ENCODE data around the gene LAMC3. TPM values are rescaled to one million over a fixed set of nuclear protein-coding genes. Genes with fewer than 3 reads are reported as not detected.
A peak's percentile ranks its signal among the peaks of the same experiment; 100 is the strongest.

The LAMC3 gene
- total and polyA plus RNA-seq, 4 donors: 14.4 to 24.1 (median 17.8) TPM

DNA sequence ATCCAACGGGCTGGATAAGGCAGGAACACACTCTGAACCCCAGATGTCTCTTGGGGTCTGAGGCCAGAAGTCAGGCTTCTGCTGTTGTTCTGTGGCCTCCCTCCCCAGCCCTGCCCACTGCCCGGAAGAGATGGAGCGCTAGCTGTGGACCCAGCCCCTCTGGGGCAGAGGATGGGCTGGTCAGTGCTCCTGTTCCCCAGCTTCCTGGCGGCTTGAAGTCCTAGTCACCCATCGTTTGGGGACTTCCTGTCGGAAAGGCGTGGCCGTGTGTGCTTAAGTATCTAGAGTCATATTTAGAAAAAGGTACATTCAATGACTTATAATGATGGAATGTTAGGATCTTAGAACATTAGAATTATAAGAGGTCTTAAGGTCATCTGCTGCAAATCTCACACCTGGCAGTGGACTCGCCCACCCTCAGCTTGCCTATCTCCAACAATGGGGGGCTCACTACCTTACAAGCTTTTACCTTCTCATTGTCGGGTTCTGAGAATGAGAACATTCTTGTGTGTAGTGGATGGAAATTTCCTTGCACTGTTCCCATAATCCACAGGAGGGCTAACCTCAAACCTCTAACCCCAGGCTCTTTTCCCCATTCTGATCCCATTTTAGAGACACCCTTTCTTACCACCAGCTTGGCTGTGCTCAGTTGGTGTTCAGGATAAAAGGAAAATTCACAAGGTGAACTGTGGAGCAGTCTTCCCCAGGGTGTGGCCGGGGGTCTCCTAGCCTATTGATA lies 74.0 kb downstream of the LAMC3 start:
- Histone ChIP-seq H3K27me3 (ENCODE audit: control insufficient read depth, insufficient read depth, low read length) (peaks cover 10% of the 10 kb centered on the region), H3K4me3 (ENCODE audit: low read depth, low read length) (no peak overlapping the region), H3K27ac (ENCODE audit: low read depth, low read length) (no peak overlapping the region), H3K9me3 (ENCODE audit: control insufficient read depth, insufficient read depth, low read length) (no peaks in the 10 kb centered on the region), H3K4me1 (ENCODE audit: control insufficient read depth, insufficient read depth, low read length) (no peaks in the 10 kb centered on the region), H3K36me3 (ENCODE audit: control insufficient read depth, insufficient read depth, low read length) (no peaks in the 10 kb centered on the region)
- 85% methylated on average over 4 of the region's 11 CpGs for WGBS (ENCODE audit: insufficient coverage)
- DNase-seq (ENCODE audit: low read depth in 4 of 6, low spot score in 6 of 6): no peak

DNA sequence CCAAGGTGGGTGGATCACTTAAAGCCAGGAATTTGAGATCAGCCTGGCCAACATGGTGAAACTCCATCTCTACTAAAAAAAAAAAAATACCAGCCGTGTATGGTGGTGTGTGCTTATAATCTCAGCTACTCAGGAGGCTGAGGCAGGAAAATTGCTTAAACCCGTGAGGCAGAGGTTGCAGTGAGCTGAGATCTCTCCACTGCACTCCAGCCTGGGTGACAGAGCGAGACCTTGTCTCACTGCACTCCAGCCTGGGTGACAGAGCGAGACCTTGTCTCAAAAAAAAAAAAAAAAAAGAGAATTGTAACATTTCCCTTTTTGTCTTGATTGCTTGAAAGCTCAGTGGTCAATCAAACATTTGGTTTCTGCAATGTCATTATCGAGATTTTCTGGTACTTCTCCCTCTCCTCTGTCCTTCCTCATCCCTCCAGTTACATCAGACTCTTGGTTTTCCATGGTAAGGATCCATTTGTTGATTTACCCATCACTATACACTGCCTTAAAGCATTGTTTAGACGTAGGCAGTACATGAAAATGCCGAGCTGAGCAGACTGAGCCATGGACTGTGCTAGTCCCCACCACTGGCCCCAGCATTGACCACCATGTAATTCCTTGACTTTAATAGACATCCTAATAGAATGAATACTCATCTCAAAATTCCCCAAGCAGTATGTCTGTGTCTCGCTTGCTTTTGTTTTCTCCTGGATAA lies 75.8 kb downstream of the LAMC3 start:
- DNase-seq (ENCODE audit: low read depth in 4 of 6, low spot score in 6 of 6): no peak
- H3K4me3 ChIP-seq (ENCODE audit: low read depth, low read length): no peak overlapping the region
- no peaks in the 10 kb centered on the region for H3K9me3 ChIP-seq (ENCODE audit: control insufficient read depth, insufficient read depth, low read length)
- no peak overlapping the region for H3K27ac ChIP-seq (ENCODE audit: low read depth, low read length)
- H3K27me3 ChIP-seq (ENCODE audit: control insufficient read depth, insufficient read depth, low read length): peaks cover 10% of the 10 kb centered on the region
- H3K4me1 ChIP-seq (ENCODE audit: control insufficient read depth, insufficient read depth, low read length): no peaks in the 10 kb centered on the region
- 76% methylated on average over 5 of the region's 8 CpGs for WGBS (ENCODE audit: insufficient coverage)
- no peaks in the 10 kb centered on the region for H3K36me3 ChIP-seq (ENCODE audit: control insufficient read depth, insufficient read depth, low read length)

DNA sequence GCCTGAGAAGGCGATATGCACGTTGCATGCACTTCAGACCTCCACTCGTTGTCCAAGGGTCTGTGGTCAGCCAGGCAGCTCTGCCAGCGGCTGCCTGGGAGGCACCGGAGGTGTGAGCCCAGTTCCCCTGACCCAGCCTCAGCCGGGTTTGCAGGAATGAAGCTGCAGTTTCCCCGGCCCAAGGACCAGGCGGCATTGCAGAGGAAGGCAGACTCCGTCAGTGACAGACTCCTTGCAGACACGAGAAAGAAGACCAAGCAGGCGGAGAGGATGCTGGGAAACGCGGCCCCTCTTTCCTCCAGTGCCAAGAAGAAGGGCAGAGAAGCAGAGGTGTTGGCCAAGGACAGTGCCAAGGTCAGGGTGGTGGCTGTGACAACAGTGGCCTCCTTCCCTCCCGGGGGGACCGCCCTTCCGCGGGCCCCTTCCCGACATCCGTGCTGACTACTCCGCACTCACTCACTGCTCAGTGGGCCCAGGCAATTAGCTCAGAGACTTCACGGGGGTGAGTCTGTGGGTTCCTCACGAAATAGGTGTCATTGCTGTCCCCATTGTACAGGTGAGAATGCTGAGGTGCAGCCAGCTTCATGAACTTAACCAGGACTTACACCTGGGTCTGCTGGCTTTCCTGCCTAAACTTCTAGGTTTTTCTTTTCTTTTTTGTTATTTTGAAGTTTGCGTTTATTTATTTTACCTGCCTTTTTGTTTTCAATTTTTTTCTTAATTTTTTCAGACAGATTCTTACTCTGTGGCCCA lies 76.6 kb downstream of the LAMC3 start:
- Histone ChIP-seq H3K4me1 (ENCODE audit: control insufficient read depth, insufficient read depth, low read length) (no peaks in the 10 kb centered on the region), H3K27ac (ENCODE audit: low read depth, low read length) (no peak overlapping the region), H3K36me3 (ENCODE audit: control insufficient read depth, insufficient read depth, low read length) (no peaks in the 10 kb centered on the region), H3K27me3 (ENCODE audit: control insufficient read depth, insufficient read depth, low read length) (peaks cover 10% of the 10 kb centered on the region), H3K4me3 (ENCODE audit: low read depth, low read length) (no peak overlapping the region), H3K9me3 (ENCODE audit: control insufficient read depth, insufficient read depth, low read length) (no peaks in the 10 kb centered on the region)
- WGBS (ENCODE audit: insufficient coverage): 84% methylated on average over 17 of the region's 23 CpGs
- DNase-seq (ENCODE audit: low read depth in 4 of 6, low spot score in 6 of 6): no peak

DNA sequence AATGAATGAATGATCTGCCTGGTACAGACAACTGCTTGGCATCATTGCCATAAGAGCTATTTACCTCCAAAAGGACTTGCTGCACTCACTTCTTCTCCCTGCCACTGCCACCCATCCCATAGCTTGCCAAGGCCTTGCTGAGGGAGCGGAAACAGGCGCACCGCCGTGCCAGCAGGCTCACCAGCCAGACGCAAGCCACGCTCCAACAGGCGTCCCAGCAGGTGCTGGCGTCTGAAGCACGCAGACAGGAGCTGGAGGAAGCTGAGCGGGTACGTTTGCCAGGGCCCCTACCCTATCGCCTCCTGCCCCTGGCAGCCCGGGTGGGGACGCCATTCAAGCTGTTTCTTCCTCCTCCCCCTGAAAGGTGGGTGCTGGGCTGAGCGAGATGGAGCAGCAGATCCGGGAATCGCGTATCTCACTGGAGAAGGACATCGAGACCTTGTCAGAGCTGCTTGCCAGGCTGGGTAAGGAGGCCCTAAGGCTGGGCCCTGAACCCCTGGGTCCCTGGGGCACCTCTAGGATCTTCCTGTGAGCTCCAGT lies 78.5 kb downstream of the LAMC3 start:
- H3K4me1 ChIP-seq (ENCODE audit: control insufficient read depth, insufficient read depth, low read length): peaks cover 8% of the 10 kb centered on the region
- peaks cover 4% of the 10 kb centered on the region for H3K27me3 ChIP-seq (ENCODE audit: control insufficient read depth, insufficient read depth, low read length)
- no peaks in the 10 kb centered on the region for H3K9me3 ChIP-seq (ENCODE audit: control insufficient read depth, insufficient read depth, low read length)
- 80% methylated on average over 19 of the region's 19 CpGs for WGBS (ENCODE audit: insufficient coverage)
- DNase-seq (ENCODE audit: low read depth in 4 of 6, low spot score in 6 of 6): peak in 2 of 6 donors; percentile 27 to 88
- H3K4me3 ChIP-seq (ENCODE audit: low read depth, low read length): no peak overlapping the region
- peaks cover 2% of the 10 kb centered on the region for H3K36me3 ChIP-seq (ENCODE audit: control insufficient read depth, insufficient read depth, low read length)
- no peak overlapping the region for H3K27ac ChIP-seq (ENCODE audit: low read depth, low read length)

DNA sequence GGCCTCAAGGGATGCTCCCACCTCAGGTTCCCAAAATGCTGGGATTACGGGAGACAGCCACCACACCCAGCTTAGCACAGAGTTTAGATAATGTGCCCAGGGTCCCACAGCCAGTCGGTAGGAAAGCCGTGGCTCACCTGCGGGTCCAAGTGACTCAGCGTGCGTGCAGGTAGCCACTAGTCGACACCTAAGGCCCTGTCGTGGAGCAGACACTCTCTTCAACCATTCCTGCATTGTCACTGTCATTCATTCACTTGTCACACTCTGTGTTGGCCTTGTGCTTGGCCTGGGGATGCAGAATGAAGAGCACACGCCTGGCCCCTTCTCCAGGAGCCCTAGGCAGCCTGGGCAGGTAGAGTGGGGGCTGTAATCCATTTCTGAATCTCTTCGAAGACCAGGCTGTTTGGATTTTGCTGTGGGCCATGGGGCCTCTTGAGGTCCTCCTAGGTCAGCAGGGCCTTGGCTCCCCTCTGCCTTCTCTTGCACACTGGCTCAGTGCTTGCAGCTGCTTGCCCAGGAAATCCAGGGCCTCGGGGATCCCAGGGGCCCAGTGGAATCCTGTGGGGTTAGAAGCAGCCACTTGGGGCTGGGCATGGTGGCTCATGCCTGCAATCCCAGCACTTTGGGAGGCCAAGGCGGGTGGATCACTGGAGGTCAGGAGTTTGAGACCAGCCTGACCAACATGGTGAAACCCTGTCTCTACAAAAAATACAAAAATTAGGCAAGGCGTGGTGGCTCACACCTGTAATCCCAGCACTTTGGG lies 81.2 kb downstream of the LAMC3 start:
- 93% methylated on average over 11 of the region's 13 CpGs for WGBS (ENCODE audit: insufficient coverage)
- Histone ChIP-seq H3K36me3 (ENCODE audit: control insufficient read depth, insufficient read depth, low read length) (peaks cover 2% of the 10 kb centered on the region), H3K27me3 (ENCODE audit: control insufficient read depth, insufficient read depth, low read length) (peaks cover 8% of the 10 kb centered on the region), H3K4me1 (ENCODE audit: control insufficient read depth, insufficient read depth, low read length) (peaks cover 24% of the 10 kb centered on the region), H3K9me3 (ENCODE audit: control insufficient read depth, insufficient read depth, low read length) (no peaks in the 10 kb centered on the region), H3K4me3 (ENCODE audit: low read depth, low read length) (no peak overlapping the region), H3K27ac (ENCODE audit: low read depth, low read length) (no peak overlapping the region)
- no peak for DNase-seq (ENCODE audit: low read depth in 4 of 6, low spot score in 6 of 6)

DNA sequence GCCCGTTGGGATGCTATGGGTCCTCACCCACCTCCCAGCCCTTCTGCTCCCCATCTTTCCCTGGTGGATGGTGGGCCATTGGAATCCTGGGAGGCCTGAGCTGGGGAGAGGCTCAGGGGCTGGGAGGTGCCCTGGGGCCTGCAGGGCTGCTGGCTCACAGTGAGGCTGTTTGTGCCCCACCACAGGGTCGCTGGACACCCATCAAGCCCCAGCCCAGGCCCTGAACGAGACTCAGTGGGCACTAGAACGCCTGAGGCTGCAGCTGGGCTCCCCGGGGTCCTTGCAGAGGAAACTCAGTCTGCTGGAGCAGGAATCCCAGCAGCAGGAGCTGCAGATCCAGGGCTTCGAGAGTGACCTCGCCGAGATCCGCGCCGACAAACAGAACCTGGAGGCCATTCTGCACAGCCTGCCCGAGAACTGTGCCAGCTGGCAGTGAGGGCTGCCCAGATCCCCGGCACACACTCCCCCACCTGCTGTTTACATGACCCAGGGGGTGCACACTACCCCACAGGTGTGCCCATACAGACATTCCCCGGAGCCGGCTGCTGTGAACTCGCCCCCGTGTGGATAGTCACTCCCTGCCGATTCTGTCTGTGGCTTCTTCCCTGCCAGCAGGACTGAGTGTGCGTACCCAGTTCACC lies 82.5 kb downstream of the LAMC3 start:
- Histone ChIP-seq H3K9me3 (ENCODE audit: control insufficient read depth, insufficient read depth, low read length) (no peaks in the 10 kb centered on the region), H3K4me3 (ENCODE audit: low read depth, low read length) (no peak overlapping the region), H3K36me3 (ENCODE audit: control insufficient read depth, insufficient read depth, low read length) (peaks cover 2% of the 10 kb centered on the region), H3K27ac (ENCODE audit: low read depth, low read length) (no peak overlapping the region), H3K4me1 (ENCODE audit: control insufficient read depth, insufficient read depth, low read length) (peaks cover 32% of the 10 kb centered on the region), H3K27me3 (ENCODE audit: control insufficient read depth, insufficient read depth, low read length) (peaks cover 14% of the 10 kb centered on the region)
- 78% methylated on average over 19 of the region's 19 CpGs for WGBS (ENCODE audit: insufficient coverage)
- no peak for DNase-seq (ENCODE audit: low read depth in 4 of 6, low spot score in 6 of 6)

DNA sequence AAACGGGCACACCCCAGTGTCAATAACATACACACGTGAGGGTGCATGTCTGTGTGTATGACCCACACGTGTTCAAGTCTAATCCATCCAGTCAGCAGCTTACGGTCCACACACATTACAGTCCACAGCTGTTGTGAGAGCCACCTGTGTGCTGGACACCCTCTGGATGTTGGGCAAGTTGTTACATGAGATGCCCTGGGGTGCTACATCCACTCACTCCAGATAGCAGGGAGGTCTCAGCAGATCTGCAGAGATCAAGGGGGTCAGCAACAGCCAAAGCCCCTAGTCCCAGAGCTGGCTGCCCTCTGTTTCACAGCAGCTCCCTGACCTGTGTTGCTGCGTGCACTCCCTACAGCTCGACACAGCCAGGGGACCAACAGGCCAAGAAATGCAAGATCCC lies 83.1 kb downstream of the LAMC3 start:
- peaks cover 36% of the 10 kb centered on the region for H3K4me1 ChIP-seq (ENCODE audit: control insufficient read depth, insufficient read depth, low read length)
- H3K4me3 ChIP-seq (ENCODE audit: low read depth, low read length): no peak overlapping the region
- H3K36me3 ChIP-seq (ENCODE audit: control insufficient read depth, insufficient read depth, low read length): peaks cover 5% of the 10 kb centered on the region
- no peak overlapping the region for H3K27ac ChIP-seq (ENCODE audit: low read depth, low read length)
- peaks cover 14% of the 10 kb centered on the region for H3K27me3 ChIP-seq (ENCODE audit: control insufficient read depth, insufficient read depth, low read length)
- 82% methylated on average over 4 of the region's 6 CpGs for WGBS (ENCODE audit: insufficient coverage)
- no peak for DNase-seq (ENCODE audit: low read depth in 4 of 6, low spot score in 6 of 6)
- no peaks in the 10 kb centered on the region for H3K9me3 ChIP-seq (ENCODE audit: control insufficient read depth, insufficient read depth, low read length)

DNA sequence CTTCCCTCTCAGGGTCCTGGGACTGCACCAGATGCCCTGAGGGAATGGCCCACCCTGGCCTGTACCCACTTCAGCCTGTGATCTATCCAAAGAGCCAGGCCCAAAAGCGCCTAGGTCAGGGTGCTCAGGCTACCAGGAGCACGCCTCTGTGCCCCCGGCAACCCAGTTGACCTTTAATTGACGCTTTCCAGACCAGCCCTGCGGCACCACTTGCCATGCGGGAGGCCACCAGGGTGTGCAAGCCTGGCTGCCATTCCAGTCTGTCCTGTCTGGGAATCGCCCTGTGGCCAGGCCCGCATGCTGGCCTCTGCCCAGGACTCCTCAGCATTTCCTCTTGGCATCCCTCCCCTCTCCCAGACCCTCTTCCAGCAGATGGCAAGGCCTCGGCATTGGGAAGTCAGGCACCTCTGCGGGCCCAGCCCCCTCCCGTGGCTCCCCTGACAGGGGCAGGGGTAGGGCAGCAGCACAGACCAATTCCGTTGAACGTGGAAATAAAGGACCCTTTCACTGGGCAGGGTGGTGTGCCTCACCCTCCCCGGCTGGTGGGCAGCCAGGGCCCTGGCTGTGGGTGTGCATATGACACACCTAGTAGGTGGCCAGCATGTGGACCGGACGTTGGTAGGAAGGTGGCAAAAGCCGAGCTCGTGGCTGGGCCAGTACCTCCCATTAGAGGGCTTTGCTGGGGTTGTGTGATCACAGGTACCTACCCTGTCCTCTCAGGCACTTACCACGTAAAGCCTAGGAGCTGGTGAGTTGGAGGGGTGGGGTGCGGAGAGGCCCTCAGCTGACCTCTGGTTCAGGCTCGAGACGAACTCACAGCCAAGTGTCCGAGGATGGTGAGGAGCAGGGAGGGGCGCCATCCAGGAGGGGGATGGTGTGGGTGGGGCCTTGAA lies 83.8 kb downstream of the LAMC3 start:
- Histone ChIP-seq H3K27me3 (ENCODE audit: control insufficient read depth, insufficient read depth, low read length) (peaks cover 14% of the 10 kb centered on the region), H3K36me3 (ENCODE audit: control insufficient read depth, insufficient read depth, low read length) (peaks cover 5% of the 10 kb centered on the region), H3K4me3 (ENCODE audit: low read depth, low read length) (no peak overlapping the region), H3K9me3 (ENCODE audit: control insufficient read depth, insufficient read depth, low read length) (no peaks in the 10 kb centered on the region), H3K4me1 (ENCODE audit: control insufficient read depth, insufficient read depth, low read length) (peaks cover 43% of the 10 kb centered on the region), H3K27ac (ENCODE audit: low read depth, low read length) (no peak overlapping the region)
- WGBS (ENCODE audit: insufficient coverage): 76% methylated on average over 22 of the region's 24 CpGs
- no peak for DNase-seq (ENCODE audit: low read depth in 4 of 6, low spot score in 6 of 6)
